Peyer's patch (tissue), 4 donors: ENCODE measurements around the gene PRKCA.

ENCODE experiments used
- CTCF ChIP-seq, 6 experiments: fragments of 450-650 bp in 4 of 6; fragments of 200-600 bp in 2 of 6; sonication (generic) in 1 of 6; IDR thresholded peaks; one replicate each; pipeline ENCODE4 v1.5.1; 2017 to 2019; ENCODE audit warnings: antibody characterized with exemption in 6 of 6, mild to moderate bottlenecking in 3 of 6, moderate library complexity in 1 of 6
- POLR2A ChIP-seq, 2 donors: fragments of 450-650 bp; IDR thresholded peaks; one replicate each; pipeline ENCODE4 v1.5.1; 2017; ENCODE audit warnings: antibody characterized with exemption in 2 of 2, mild to moderate bottlenecking in 2 of 2, moderate library complexity in 2 of 2

GRCh38 chr17:66716236-66717026 is 414.0 kb downstream of the PRKCA start:
- TF ChIP-seq CTCF (IDR thresholded peaks at IDR 0.05) = no peak
- no peak for TF ChIP-seq POLR2A (IDR thresholded peaks at IDR 0.05)
